HG02678 (cell line): ENCODE data around the gene AKNA.

ENCODE experiments used
- ATAC-seq: cut with Tn5 transposase; IDR thresholded peaks from one replicate; pipeline ENCODE4 v1.9.1; 2021; ENCODE audit warnings: mild to moderate bottlenecking, moderate library complexity; ENCODE audit not compliant: unreplicated experiment

AKNA gene

GRCh38 chr9:114290561-114290986 is 97.2 kb downstream of the AKNA start:
- ATAC-seq: no peak

DNA sequence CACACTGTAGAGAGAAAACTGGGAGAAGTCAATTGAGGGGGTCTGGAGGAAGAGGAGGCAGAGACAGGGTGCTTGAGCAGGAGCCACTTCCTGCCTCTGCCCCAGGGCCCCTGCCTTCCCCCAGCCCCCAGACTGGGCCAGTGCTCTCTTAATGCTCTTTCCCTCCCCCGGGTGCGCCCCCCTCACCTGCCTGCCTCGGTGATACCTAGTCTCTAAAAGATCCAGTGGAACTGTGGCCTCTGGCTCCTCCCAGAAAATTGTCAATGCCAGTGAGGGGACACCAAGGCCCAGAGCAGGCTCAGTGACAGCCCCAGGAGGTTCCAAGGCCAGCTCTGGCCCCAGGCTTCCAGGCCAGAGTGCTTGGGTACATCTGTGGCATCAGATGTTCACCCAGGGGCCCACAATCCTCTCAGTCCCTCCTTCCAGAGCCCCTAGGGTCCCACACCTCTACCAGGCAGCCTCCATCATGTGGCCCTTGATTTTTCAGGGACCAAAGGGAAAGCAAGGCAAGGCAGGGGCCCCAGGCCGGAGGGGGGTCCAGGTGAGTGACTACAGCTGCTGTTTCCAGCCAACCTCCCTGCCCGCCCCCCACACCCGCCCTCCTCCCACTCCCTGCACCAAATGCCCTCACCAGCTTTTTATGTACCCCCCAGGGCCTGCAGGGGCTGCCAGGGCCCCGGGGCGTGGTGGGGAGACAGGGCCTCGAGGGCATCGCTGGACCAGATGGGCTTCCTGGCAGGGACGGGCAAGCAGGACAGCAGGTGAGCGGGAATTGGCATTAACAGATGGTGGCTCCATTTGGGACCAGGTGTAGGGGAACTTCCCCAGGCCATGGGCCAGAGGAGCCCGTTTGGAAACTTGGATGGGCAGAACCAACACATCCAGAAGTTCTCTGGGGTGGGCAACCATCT is 98.0 kb downstream of the AKNA start:
- no peak for ATAC-seq

- ATAC-seq: no peak
These were observed 98.7 kb downstream of the AKNA start for GRCh38 chr9:114289106-114289505.

- no peak for ATAC-seq
These were observed 99.3 kb downstream of the AKNA start for GRCh38 chr9:114288193-114289091.

- no peak for ATAC-seq
These were observed 100.0 kb downstream of the AKNA start for GRCh38 chr9:114287763-114288192.

DNA sequence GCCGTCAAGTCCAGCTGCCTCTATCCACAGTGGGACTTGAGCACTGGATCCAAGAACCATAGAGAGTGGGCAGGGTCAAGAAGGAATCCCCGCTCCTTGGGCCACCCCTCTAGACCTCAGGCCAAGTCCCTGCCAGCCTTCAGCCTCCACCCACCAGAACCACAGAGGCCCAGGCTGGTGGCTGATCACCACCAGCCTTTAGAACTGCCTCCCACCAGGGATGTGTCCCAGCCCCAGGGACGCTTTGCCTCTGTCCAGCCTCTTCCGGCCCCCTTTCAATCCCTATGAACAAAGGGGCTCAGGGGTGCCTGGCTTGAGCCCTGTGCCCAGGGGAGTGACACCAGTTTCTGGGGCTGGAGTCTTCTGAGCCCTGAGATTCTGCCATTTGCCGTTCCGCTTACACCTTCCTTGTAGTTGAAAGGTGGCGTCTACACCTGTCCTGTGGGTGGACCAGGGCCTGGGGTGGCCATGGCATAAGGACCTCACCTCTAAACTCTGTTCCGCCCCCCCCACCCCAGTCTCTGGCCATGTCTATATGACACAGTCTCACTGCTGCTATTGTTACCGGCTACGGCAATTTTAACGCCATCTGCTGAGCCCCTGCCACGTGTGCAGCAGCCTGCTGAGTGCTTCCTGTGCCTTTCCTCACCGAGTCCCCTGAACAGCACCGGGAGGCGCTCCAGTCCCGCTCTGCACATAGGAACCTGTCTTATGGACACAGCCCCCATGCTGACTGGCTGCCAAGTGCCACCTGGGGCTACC is 100.6 kb downstream of the AKNA start:
- no peak for ATAC-seq

GRCh38 chr9:114286146-114286679 is 101.6 kb downstream of the AKNA start:
- ATAC-seq: no peak

- ATAC-seq: no peak
These were observed 102.5 kb downstream of the AKNA start for GRCh38 chr9:114285166-114285867.

- ATAC-seq: no peak
These were observed 103.3 kb downstream of the AKNA start for GRCh38 chr9:114284316-114285060.
